NCI-H2171 (cell line): ENCODE data around the gene CSF3R.

ENCODE experiments used
- DNase-seq: peaks from one replicate; lab custom pipeline; 2025; lab: John Stamatoyannopoulos, UW

The CSF3R gene

DNA sequence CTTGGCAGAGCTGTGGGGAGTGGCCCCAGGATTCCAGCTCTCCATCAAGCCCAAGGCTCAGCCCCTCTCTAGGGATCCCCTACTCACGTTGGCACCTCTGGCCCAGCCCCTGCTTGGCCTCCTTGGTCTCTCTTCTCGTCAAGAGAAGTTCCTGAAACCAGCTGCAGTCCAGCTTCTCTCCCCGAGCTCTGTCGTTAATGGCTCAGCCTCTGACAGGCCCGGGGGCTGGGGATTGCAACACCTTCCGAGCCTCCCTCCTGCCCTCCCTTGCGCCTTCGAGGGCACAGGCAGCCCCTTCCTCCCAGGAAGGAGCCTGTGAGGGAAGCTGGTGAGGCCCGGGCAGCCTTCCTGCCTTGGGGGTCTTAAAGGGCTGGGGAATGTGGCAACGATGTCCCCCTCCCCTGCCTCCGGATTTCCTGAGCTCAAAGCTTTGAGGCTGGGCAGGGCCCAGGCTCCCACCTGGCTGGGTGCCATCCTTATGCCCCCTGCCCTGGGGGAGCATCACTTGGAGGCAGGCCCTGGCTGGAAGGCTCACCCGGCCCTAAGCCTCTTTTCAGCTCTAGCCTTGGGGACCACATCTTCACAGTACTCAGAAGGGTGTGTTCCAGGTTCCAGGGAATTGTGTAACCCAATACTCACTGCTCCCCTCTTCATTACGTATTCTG, at the start of gene CSF3R:
Gene CSF3R (minus strand): TSS at position 190 of the 665 bp plus-strand sequence. CDS start 3,417 bp downstream, outside the sequence.
- peak; percentile 15 for DNase-seq

DNA sequence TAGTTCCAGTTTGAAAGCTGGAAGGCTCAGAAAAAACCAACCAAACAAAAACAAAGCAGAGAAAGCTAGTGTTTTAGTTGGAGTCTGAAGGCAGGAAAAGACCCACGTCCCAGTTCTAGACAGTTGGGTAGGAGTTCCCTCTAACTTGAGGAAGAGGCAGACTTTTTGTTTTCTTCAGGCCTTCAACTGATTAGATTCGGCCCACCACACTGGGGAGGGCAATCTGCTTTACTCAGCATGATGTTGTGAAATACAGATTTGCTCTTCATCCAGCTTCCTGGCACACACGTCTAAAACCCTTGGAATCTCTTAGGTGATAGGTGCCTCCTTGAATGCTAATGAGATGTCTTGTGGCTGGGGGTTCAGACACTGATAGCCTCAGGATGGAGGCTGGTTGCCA, 49.1 kb upstream of the CSF3R start:
- no peak for DNase-seq

GRCh38 chr1:36530791-36531190, 48.1 kb upstream of the CSF3R start:
- DNase-seq = no peak

- DNase-seq = no peak
Observed at GRCh38 chr1:36530261-36530660, 47.5 kb upstream of the CSF3R start.

GRCh38 chr1:36529769-36530260, 47.1 kb upstream of the CSF3R start:
- DNase-seq = no peak

DNA sequence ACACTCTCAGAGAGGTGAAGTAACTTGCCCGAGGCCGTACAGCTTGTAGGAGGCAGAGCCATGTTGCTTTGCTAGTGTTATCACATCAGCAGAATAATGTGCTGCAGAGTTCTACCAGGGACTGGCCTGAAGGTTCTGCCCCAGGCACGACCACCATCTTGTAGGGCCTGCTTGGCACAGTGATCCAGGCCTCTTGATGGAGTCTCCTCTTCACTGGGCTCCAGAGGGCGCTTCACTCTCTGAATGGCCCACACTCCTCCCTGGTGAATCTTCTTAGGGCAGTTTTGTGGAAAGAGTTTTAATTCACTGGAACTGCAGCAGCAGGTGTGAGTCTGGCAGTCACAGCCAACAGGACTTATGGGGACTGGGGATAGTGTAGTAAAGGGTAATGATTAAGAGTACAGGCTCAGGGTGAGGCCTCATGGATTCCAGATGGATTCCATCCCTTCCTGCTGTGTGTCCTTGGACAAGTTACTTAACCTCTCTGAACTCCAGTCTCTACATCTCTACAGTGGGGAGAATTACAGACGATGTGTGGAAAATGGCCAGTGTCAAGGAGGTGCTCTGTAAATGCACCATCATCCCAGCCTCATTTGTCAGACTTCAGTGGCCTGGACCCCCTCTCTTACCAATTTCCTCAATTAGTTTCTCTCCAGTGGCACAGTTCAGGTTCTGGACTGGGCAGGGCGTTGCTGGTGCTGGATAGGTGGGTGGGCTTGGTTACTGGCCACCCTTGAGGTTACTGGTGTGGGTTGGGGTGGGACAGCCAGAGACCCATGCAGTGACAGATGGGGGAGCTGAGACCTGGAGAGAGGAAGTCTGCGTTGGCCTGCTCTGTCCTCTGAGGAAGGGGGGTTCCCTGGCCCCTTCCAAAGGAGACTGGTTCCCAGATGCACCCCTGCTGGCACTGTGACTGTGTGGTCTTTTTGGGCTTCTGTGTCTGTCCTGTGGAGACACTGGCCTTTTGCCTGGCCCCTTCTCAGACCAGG, 45.9 kb upstream of the CSF3R start:
- no peak for DNase-seq

DNA sequence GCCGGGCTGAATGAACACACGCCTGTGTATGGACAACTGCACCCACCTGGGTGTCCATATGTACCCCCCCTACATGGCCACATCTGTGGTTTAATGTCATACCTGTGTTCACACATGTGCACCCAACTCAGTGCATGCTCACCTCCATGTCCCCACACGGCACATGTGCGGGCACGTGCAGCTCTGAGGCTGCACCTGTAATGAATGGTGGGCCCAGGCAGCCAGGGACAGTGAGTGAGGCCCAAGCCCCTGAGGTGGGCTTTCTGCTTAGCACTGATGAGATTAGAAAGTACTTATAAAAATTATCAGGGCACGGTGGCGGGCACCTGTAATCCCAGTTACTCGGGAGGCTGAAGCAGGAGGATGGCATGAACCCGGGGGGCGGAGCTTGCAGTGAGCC, 42.5 kb upstream of the CSF3R start:
- no peak for DNase-seq

GRCh38 chr1:36524359-36525062, 41.8 kb upstream of the CSF3R start:
- no peak for DNase-seq

GRCh38 chr1:36523850-36524249, 41.1 kb upstream of the CSF3R start:
- DNase-seq = no peak

GRCh38 chr1:36523230-36523495, 40.5 kb upstream of the CSF3R start:
- no peak for DNase-seq

DNA sequence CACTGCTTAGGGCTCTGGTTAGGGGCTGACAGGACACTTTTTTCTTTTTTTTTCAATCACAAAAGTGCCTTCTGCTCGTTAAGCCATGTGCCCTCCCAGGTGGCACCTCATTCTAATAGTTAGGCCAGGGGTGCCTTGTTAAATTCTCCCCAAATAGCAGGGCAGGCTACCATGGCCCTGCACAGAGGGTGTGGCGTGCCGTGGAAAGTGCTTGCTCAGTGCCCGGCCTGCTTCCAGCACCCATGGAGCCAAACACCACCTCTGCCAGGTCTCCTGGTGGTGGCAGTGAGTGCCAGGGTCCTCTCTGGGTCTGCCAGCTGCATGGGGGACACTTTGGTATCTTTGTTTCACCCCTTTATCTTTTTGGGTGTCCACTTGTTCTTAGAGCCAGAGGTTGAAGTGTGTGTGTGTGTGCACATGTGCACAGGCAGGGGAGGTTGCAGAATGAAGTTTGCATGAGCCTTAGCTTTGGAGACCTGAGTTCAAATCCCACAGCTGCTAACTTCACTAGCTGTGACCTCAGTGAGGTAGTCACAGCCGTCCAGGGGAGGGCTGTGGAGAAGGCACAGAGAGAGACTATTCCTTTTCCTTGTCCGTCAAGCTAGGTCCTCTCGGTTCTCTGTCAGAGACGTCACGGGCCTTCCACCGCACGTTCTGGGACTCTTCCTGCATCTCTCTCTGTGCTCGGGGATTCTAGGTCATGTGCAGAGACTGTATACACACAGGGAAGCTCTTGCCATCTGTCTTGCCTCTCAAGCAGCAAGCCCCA, 39.9 kb upstream of the CSF3R start:
- DNase-seq = no peak

DNA sequence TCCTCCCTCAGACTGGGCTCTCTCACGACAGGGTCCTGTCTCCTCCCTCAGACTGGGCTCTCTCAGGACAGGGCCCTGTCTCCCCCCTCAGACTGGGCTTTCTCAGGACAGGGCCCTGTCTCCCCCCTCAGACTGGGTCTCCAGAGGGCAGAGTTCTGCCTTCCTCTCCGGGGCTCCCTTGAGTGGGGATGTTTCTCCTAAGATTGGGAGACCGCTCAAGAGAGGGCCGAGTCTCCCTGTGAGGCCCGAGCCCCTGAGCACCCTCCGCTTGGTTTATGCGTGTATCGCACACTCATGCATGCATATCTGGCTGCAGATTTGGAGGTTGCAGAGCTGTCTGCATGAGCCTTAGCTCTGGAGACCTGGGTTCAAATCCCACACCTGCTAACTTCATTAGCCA, 39.3 kb upstream of the CSF3R start:
- DNase-seq = no peak

DNA sequence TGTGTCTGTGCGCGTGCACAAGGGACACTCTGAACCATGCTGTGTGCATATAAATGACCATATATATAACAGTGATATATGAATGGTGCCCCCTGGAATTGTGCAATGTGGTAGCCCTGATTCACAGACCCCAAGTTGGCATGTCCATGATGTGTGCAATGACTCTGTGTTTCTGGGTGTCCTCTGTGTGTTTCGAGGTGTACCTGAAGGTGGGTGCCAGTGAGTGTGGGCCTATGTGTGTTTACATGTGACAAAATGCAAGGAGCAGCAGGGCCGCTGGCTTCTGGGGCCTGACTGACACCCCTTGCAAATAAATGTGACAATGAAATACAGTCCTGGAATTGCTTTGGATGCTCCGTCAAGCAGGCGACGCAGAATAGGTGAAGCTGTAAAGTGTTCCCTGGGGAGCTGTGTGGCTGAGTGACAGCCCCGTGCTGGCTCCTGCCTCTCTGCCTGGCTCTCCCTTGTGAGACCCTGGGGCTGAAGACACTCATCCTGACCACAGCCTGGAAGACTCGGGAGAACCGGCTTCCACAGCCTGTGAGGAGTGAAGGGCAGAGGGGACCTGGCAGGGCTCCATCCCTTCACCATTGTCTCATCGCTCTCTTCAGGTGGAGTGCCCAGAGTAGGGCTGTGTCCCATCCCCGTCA, 38.2 kb upstream of the CSF3R start:
- DNase-seq = peak; percentile 7

DNA sequence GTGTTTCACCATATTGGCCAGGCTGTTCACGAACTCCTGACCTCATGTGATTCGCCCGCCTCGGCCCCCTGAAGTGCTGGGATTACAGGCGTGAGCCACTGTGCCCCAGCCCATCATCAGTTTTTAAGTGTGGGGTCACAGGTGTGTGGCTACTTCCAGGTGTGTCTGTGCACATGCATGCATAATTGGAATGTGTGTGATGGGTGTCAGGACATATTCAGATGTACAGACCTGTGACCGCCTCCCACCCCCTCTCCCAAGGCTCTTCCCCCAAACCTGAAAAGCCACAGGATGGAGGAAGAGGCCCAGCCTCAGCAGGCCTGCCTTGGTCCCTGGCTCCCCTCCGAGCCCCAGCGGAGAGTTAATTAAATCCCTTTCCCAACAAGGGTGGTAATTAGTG, 37.3 kb upstream of the CSF3R start:
- no peak for DNase-seq

DNA sequence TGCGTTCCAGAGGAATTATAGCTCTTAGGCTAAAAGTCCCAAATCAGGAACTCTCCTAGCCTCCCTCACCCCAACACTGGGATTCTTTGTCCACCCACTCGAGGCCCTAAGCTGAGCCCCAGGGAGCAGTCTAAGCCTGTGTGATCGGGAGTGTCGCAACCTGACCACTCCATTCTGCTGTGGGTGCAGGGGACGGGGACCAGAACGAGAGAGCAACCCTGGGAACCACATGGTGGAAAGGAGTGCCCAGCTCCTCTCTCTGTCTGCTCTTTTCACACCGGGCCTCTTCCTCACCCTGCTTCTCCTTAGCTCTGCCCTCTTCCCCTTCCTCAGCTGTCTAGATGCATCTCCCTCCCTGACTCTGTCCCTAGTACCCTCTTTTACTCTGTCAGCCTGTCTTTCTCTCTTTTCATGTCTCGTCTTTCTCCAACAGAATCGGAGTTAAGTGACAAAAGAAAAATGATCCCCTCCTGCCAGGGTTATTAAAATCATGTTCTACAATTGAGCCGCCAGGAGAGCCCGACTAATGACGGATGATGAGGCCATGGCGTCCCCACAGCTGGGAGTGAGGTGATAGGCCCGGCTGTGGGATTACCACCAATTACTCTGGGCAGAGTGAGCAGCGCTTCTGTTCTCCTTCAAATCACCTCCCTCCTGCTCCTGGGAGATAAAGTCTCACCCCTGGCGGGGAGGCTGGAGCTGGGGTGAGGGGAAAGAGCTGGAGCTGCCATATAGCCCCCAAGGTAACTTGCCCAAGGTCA, 34.5 kb upstream of the CSF3R start:
- no peak for DNase-seq

DNA sequence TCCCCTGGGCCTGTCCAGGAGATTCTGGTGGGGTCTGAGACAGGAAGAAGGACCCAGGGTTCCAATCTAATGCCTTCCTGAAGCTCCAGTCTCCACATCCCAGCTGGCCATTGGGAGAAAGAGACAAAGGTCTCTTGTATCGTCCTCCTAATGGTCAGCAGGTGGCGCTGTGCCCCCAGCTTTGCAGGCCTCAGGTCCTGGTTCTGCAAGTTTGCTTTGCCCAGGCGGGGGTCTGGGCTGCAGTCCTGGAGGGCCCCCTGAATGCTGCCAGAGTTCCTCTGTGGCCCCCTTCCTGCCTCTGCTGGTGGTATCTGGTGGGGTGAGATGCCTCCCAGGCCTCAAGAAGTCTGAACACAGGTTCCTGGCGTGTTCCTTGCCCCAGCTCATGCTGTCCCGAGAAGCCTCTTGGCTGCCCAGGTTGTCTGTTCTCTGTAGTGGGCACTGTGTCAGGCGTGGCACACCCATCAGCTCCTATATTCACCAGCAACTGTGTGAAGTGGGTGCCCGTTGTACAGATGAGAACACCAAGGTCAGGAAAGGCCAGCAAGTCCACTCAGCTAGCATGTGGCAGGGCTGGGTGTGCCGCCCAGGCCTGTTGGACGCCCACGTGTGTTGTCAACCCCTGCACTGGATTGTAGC, 33.8 kb upstream of the CSF3R start:
- peak; percentile 57 for DNase-seq

DNA sequence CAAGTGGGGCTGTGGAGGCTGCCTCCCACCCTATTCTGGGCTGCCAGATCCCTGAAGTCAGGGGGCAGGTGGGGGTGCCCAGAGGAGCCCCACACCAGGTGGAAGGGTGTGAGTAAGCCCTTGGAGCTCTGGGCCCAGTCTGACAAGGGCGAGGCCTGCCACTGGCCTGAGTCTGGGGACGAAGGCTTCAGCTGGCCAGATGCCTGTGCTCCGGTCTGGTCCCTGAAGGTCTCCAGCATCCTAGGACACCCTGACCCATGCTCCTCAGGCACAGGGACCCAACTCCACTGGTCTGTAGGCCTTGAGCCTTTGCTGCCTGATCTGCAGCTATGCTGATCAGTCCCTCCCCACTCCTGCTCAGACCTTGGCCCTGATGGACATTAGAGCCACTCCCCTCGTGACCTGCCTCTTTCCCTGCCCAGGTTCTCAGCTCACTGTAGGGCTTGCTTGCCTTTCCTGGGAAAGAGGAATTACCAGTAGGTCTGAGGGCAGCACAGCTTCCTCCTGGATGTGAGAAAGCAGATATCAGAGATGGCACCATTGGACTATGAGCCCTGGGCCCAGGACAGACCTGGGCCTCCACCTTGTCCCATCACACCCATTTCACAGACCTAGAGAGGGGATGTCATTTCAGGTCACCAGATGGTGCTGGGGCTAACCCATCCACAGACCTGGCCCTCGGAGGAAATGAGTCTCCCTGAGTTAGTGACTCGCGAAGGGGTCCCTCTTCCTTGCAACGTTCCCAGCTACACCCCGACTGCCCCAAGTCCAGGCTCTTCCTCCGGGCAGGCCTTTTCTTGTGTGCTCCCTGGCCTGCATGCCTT, 32.8 kb upstream of the CSF3R start:
- no peak for DNase-seq

GRCh38 chr1:36514501-36514900, 31.8 kb upstream of the CSF3R start:
- no peak for DNase-seq
